Tongue (tissue), 2 donors: ENCODE results near the gene PCDH1. TPM values are rescaled to one million over a fixed set of nuclear protein-coding genes. Genes with fewer than 3 reads are reported as not detected.
A peak's percentile ranks its signal among the peaks of the same experiment; 100 is the strongest.
"Not testable (repeated sequence)": the region's sequence is repeated elsewhere in the genome, so short reads cannot be mapped to it uniquely, and the experiment has no call there.

Experiments
- DNase-seq: peaks from one replicate; pipeline ENCODE4 v3.0.0-alpha.2; 2015
- total RNA-seq: library from RNA; depleted of rRNA; stranded (reverse); fragments of >200 nt; gene quantifications from one replicate; pipeline ENCODE4 v1.2.3, GENCODE V29; 2014

Gene PCDH1
- total RNA-seq, 1 donor from 2014 or later, result 24.0 TPM

DNA sequence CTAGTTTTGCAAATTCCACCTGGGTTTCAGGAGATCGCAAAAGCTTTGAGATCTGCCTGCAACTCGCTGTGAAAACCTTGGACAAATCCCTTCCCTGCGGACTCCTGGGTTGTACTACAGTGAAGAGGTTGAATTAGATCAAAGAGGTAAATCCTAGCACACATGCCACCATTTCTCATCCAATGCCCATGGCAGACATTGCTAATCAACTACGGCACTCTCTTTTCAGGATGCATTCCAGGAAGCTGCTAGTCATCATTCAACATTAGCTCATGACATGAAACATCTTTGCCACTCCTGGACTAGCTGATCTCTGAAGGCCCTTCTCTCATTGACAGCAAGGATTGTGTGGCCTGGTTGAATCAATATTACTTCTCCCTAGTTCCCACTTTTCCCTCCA, 46.1 kb downstream of the PCDH1 start:
- DNase-seq, result no peak

DNA sequence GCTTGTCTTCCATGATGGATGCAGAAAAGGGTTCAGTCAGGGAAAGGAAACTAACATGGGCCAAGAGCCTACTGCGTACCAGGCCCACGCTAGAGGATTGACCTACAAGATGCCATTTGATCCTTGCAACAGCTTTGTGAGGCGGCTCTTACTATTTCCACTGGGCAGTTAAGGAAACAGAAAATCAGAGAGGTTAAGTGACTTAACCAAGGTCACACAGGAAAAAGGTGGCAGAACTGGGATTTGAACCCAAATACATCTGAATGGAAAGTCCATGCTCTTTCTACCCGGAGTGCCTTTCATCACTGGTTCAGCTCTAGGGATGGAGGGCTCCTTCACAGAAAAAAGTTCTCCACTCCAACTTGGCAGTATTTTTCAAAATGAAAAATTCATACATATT, 50.0 kb downstream of the PCDH1 start:
- no peak for DNase-seq

DNA sequence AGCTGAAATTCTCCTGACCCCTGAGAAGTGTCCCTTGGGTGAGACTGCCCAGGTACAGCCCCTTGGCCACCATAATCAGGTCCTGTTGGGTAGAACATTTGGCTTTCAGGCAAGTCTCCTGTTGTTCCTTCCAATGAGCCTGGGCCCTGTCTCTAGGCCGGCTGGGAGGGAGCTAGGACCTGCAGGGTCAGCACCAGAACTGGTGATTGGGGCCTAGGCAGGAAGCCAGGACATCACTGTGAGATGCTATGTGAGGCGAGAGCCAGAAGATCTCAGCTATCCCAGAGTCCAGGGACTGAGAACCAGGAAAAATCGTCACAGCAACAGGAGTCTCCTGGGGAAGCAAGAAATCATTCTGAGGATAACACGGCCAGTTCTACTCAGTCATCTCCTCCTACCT, 51.5 kb downstream of the PCDH1 start:
- no peak for DNase-seq

DNA sequence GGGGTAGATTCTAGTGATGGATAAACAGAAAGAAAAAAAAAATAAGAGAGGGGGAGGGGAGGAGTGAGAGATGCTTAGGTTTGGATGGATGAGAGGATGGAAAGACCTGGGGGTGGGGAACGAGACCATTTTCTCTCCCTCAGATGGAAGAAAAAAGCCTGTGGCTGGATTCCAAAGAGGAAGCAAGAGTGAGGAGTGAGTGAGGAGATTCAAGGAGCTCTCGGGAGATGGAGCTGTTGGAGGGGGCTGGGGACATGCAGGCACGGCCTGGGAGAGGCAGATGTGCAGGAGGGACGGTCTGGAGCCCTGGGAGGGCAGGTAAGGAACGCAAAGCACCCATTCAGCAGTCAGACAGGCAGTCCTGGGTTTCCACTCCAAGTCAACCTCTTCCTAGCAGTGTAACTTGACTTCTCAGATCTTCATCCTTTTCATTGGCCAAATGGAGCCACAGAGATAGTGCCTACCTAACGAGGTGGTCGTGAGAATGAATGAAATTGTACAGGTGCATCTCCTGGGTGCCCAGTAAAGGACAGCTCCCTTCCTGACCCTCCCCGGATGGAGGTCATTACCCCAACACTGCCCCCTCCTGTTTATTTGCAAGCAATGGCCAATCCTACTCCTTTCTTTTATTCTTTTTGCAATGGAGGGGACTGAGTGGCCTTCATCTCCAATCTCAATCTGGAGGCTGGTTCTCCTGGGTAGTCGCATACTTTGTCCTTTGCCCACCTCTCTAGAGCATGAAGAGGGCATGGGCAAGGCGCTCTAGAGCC, 52.2 kb downstream of the PCDH1 start:
- DNase-seq, result no peak

DNA sequence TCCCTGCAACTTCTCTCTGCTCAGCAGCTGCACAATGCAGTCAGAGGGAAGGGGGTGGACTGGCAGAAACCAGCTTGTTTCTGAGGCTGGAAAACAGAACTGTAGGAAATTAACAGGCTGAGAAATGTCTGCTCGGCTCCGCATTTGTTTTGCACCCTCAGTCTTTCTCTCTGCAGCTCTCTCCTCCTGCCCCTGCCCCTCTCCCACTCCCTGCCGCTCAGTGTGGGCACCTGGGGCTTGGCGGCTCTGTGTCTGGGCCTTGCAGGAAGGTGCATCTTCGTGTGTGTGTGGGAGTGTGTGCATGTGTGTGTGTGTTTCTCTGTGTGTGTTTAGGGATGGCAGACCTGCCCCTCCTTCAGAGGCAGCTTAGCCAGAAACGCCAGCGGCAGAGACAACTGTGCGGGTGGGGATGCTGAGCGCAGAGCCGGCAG, 53.0 kb downstream of the PCDH1 start:
- no peak for DNase-seq

DNA sequence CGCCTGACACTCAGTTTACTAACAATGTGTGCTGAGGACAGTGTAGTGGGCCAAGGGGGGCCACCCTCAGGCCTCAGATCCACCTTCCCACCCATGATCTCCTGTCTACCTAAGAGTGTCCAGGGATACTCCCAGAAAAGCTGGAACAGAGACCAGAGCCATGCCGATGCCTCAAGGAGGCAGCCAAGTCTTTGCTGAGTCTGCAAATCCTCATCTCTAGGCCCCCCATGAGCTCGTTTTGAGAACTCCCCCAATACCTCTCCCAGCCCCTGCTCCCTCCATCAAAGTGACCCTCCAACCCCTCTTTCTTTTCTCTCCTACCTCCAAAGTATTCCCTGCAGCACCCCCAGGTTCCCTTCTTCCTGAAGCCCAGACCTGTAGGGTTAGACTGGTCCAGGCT, 53.5 kb downstream of the PCDH1 start:
- DNase-seq, result no peak

DNA sequence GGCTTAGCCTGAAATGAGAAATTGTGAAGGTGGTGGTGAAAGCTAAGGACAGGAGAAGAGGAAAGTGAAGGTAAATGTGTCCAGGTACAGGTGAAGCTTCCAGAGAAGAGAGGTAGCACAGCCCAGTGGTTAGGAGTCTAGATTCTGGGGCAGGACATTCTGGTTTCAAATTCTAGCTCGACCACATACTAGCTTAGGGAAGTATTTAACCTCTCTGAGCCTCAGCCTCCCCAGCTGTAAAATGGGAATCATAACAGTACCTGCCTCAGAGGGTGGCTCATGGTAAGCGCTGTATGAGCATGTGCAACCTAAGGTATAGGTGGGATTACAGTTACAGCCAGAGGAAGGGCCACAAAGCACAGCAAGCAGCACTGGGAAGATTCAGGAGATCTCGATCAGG, 55.2 kb downstream of the PCDH1 start:
- no peak for DNase-seq

DNA sequence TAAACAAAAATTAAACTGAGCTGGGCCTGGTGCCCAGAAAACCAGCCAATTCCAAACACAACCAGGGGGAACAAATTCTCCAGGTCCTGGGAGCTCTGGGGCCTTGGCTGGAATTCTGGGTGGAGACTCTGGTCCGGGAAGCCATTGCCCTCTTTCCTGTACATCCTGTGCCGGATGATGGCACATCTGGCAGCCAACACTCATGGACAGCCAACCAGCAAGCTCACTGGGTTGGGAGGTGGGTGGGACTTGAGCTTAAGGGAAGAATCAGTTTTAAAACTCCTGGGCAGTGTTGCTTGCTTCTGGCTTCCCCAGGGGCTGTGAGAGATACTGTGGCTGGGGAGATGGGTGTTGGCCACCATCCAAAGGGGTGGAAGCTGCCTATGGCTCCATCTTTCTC, 56.1 kb downstream of the PCDH1 start:
- no peak for DNase-seq

DNA sequence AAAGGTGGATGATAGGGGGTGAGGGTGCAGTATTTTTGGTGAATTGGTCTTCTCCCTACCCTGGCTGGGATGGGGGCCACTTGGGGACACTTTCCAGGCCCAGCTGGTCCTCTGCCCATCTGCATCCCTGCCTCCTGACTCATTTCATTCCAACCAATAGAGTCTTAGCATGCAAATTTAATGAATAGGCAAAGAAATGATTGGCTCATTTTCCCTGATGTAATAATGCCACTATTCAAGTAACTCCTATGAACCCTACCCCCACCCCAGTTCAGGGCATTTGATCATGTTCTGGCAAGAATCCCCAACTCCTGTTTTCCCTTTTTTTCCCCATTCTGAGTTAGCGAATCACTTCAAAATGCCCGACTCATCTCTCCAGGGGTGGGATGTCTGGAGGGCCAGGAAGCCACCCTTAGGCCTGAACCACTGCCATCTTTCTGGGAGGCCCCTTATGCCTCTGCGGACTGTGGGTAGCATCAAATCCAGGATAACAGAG, 56.7 kb downstream of the PCDH1 start:
- peak; percentile 38 for DNase-seq

DNA sequence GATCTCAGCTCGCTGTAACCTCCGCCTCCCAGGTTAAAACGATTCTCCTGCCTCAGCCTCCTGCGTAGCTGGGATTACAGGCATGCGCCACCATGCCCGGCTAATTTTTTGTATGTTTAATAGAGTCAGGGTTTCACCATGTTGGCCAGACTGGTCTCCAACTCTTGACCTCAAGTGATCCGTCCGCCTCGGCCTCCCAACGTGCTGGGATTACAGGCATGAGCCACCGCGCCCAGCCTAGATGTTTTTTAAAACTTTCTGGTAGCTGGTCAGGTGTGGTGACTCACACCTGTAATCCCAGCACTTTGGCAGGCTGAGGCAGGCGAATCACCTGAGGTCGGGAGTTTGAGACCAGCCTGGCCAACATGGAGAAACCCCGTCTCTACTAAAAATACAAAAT, 57.5 kb downstream of the PCDH1 start:
- DNase-seq, result not testable (repeated sequence)

DNA sequence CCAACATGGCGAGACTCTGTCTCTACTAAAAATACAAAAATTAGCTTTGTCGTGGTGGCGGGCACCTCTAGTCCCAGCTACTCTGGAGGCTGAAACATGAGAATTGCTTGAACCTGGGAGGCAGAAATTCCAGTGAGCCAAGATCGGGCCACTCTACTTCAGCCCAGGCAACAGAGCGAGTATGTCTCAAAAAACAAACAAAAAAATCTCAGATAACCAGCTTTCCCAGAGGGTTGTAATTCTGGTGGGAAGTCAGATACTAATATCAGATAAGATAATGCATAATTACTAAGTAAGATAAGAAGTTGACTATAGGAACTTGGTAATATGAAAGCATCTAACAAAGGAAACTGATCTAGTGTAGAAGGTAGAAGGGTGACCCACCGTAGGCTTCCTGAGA, 60.6 kb downstream of the PCDH1 start:
- no peak for DNase-seq

DNA sequence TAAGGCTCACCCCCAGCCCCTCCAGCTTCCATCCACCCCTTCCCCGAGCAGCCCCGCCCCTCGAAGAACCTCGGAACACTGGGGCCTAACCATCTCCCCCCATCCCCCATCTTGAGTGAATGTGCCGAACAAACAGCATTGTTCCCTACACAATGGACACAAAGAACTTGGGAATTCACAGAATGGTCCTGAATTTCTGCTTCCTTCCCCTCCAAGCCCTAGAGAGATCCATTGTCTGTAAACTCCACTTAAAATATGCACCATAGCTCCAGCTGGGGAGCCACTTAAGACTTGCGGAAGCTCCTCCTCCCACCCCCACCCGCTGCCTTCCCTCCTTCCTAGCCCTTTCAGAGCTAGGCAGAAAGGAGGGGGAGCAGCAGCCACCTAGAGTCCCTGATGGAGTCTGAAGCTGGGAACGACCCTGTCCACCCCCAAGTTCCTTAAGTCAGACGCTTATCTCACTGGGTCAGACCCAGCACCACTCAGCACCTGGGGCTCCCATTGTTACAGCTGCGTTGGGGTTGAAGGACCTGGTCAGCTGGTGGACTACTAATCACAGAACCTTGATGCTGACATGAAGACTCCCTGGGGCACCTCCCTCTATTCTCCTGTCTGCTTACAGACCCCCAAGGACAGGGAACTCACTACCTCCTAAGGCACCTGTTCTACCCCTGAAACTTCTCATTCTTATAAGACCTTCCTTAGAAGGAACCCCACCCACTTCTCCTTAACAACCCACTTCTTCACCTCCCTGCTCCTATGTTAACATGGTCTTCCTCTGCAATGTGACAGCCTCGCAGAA, 61.4 kb downstream of the PCDH1 start:
- DNase-seq, result no peak

DNA sequence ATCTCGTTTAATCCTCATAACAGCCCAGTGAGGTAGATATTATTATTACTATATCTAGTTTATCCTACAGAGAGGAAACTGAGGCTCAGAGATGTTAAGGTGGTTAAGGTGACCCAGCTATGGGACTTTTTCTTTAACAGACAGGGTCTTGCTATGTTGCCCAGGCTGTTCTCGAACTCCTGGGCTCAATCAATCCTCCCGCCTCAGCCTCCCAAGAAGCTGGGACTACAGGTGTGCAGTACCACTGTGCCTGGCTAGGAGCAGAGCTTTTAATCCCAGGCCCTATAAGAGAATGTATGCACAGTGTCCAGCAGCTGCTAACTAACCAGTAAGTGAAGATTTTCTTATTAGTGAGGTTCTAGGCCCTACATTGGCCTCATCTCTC, 62.4 kb downstream of the PCDH1 start:
- DNase-seq, result no peak

DNA sequence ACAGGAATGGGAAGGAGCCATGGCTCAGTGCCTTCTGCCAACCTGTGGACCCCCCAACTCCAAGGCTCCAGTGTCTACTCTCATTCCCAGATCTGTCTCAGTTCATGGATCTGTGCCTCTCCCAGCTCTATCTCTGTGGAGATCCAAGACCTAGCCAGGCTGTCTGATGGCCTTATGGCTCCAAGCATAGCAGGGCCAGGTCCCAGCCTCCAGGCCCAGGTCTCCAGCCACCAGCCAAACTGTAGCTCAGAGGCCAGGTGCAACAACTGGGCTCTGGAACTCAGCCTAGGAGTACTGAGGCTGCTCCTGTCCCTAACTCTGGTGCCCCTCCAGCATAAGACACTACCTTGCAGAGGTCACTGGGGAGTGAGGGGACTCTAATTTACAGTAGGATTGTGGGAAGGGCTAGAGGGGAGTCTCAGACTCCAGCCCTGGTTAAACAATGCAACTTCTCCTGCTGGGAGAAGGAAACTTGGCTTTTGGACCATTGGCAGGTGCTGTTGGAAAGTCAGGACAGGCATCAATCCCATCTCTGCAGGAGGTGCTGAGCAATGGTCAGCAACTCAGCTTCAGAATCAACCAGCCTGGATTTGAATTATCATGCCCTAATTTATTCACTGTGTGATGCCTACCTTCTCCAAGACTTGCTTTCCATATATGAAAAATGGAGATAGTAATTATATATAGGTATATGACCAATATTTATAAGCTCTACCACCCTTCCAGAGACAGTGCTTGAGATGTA, 63.0 kb downstream of the PCDH1 start:
- DNase-seq, result no peak

DNA sequence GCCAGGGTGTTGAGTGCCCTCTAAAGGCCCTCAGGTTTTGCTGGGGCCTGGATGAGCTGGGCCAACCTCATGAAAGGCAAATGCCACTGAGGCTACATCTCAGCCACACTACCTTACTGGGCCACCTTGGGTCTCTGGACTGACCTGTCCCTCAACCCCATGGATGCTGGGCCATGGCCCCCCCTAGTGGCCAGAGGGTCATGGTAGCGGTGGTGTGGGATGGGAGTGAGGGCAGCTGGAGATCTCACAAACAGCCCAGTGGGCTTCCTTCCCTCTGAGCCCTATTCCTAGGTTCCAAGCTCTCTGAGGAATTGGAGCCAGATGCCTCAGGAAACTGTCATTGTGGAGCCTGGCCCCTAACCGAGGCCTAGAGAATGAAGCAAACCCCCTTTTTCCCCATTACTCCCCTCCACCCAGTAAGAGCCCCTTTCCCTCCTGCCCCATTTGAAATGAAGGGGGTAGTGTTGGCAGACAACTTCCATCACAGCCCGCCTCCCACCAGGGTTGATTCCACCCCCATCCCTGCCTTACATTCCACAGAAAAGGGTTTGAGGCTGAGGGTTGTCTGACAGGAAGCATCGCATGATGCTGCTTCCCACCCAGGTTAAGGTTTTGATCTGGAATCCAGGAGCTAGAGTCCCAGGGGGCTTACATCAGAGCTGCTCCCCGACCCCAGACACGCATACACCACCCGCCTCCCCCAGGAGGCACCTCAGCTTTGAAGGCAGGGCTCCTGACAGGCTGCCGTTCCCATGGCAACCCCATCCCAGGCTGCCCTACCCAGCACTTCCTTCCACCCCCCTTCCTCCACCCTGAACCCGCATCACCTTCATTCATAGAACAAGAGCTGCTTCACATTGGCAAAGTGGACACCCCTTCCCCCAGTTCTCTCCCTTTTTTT, 63.9 kb downstream of the PCDH1 start:
- no peak for DNase-seq

DNA sequence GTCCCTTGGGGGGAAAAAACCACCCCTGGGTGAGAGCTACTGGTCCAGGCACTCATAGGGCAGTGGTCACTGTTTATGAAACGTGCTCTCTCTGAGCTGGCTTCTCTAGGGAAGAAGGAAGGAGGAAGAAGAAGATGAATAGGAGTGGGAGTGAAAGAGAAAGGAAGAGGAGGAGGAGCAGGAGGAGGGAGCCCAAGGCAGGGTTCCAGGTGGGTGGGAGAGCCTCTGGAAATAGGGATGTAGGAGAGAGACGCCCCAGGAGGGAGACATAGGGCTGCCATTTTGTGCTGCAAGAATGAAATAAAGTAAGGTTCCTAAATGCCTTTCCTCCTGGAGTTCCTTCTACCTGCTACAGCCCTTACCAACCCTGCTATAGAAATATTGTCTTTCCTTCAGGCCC, 65.7 kb downstream of the PCDH1 start:
- no peak for DNase-seq

DNA sequence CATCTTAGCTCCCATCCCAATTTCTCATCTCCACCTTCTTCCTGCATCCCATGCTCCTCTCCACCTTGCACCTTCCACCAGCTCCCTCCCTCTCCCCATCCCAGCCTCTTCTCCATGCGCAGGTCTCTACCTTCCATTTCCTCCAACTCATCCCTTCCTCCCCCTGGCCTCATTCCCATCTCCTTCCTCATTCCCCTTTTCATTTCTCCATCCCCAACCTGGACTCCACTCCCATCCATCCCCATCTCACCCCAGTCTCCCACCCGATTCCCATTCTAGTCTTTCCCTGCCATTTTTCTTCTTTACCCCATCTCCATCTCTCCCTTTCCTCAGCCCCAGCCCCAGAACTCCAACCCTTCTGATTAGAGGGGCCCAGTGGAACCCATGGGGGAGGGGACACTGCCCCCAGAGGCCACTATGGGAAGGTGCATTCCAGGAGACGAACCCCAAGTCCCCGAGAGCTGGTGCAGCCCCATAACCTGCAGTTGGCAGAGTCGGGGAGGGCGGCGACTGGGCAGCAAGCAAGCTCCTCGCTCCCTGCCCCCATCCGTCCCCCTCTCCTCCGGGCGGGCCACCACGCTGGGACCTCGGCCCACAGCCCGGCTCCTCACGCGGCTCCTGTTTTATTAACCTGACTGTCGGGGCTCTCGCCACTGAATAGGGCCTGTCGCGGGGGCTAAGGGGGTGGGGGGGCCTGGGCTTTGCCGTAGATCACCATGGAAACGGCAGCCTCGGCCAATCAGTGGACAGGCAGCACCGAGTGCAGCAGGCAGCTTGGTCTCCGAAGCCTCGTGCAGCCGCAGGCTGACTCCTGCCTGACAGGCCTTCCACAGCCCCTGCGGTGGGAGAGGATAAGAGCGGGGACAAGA, 66.7 kb downstream of the PCDH1 start:
- peak; percentile 33 for DNase-seq

DNA sequence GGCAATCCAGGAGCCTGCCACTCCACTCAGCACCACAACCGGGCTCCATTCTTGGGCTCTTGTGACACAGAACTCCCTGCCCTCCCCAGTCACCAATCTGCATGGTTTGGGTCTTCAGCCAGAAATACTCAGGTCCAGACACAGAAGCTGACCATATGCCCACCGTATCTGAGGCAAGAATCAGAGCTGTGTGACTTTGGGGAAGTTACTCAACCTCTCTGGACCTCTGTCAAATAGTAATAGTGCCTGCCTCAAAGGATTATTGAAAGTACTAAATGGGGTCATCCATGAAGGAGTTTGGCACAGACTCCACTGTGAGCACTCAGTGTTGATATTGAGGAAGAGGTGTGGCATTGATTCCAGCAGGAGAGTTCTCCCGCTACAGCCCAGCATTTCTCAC, 67.5 kb downstream of the PCDH1 start:
- no peak for DNase-seq

DNA sequence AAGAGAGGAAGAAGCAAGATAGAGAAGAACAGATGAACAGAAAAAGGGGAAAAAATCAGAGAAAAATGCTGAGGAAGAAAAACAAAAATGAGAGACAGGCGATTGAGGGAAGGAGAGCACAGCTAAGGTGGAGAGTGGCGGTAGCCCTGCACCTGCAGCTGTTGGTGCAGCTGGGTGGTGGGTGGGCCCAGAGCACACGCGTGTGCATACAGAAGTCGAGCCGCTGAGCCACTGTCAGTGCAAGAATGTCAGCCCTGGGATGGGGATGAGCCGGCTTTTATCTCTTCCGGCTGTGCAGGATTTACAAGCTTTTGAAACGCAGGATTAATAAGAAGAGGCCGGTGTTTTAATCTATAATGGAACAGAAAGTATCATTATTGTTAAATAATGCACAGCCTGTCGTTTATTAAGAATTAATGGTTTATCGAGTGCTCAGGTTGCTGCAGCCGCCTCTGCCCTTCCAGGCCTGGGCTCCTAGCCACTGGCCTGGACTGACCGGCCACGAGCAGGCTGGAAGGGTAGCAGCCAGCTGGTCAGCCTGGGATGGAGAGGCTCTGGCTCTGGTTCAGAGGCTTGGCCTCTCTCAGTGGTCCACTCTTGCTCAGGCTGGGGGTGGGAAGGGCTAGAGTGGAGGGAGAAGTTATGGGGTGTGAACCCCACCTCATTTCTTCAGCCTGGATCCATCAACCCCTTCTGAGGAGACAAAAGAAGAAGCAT, 68.7 kb downstream of the PCDH1 start:
- DNase-seq, result no peak

DNA sequence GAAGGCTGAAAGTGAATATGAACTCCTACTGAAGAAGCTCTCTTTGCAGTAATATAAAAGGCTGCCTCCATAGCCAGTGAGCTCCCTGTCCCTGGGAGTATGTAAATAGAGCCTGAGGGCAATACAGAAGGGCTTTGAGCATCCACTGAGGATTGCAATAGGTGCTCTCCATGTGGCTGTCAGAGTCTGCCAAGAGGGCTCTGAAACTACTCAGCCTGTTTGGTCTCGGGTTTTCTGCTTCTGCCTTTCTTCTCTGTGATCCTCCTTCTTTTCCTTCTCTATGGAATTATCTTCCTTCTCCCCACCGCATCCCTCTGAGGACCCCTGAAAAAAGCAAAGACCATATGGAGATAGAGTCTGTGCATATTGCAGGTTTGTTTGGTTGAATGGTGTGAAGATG, 69.4 kb downstream of the PCDH1 start:
- no peak for DNase-seq
